ENCODE data around the gene IDUA.

- no peak for TF ChIP-seq POLR2A (IDR thresholded peaks at IDR 0.05)
- no peak for TF ChIP-seq CTCF (IDR thresholded peaks at IDR 0.05)
Observed at GRCh38 chr4:1004557-1005485, 18.0 kb downstream of the IDUA start.
